Panc1 (cell line): Measurements from ENCODE around the gene DHRSX. TPM values are rescaled to one million over a fixed set of nuclear protein-coding genes. Genes with fewer than 3 reads are reported as not detected.

Experiments
- ATAC-seq: fragments of 200-7000 bp; cut with Tn5 transposase; 2 replicates; pipeline ENCODE4 v1.9.1; 2020; ENCODE audit warnings: mild to moderate bottlenecking, moderate library complexity
- BruUV-seq: library from RNA; stranded (reverse); fragments of 400-500 nt; replicated peaks from 2 replicates; lab custom pipeline; 2021; lab: Mats Ljungman, UMichigan
- CTCF ChIA-PET: fragments of 300-600 bp; sonication (Branson Sonifier 250); formaldehyde crosslinking; loops from one replicate; lab custom pipeline; 2022; ENCODE audit warnings: antibody characterized with exemption; lab: Charles Lee
- POLR2A ChIA-PET: fragments of 300-600 bp; sonication (Branson Sonifier 250); formaldehyde crosslinking; loops from one replicate; lab custom pipeline; 2022; ENCODE audit warnings: antibody characterized with exemption; lab: Charles Lee
- DNase-seq: peaks from one replicate; pipeline ENCODE4 v3.0.0-alpha.2; 2010; ENCODE audit warnings: low read depth, low spot score
- H3K27ac ChIP-seq: 2 replicates; pipeline ENCODE4 v1.5.1; 2011; ENCODE audit warnings: mild to moderate bottlenecking, low read length, inconsistent platforms
- H3K27me3 ChIP-seq: fragments of 200-500 bp; sonication (Bioruptor generic); 2 replicates; pipeline ENCODE4 v1.6.0; 2014; ENCODE audit warnings: low read length, inconsistent platforms; ENCODE audit not compliant: control insufficient read depth, insufficient read depth
- H3K36me3 ChIP-seq: fragments of 200-500 bp; sonication (Bioruptor generic); 2 replicates; pipeline ENCODE4 v1.5.1; 2014; ENCODE audit warnings: inconsistent platforms, mild to moderate bottlenecking, low read length, moderate library complexity; ENCODE audit not compliant: control insufficient read depth, insufficient read depth
- H3K4me1 ChIP-seq: 2 replicates; pipeline ENCODE4 v1.5.1; 2011; ENCODE audit warnings: inconsistent platforms, mild to moderate bottlenecking, low read length, moderate library complexity; ENCODE audit not compliant: control insufficient read depth, insufficient read depth
- H3K4me3 ChIP-seq, 2 experiments: 2 replicates each; pipeline ENCODE4 v1.5.1; 2011 to 2012; ENCODE audit warnings: low read depth in 2 of 2, low read length in 2 of 2, mild to moderate bottlenecking in 2 of 2, inconsistent platforms in 1 of 2, moderate library complexity in 1 of 2
- H3K9me3 ChIP-seq: fragments of 200-500 bp; sonication (Bioruptor generic); 2 replicates; pipeline ENCODE4 v1.5.1; 2014; ENCODE audit warnings: low read depth, mild to moderate bottlenecking, inconsistent platforms, low read length, moderate library complexity; ENCODE audit not compliant: control insufficient read depth, insufficient read depth
- POLR2AphosphoS5 ChIP-seq: IDR thresholded peaks from 2 replicates; pipeline ENCODE4 v1.6.1; 2012; ENCODE audit warnings: mild to moderate bottlenecking, low read depth, low read length, moderate library complexity
- SIN3A ChIP-seq: IDR thresholded peaks from 2 replicates; pipeline ENCODE4 v1.6.1; 2012; ENCODE audit warnings: low read depth, mild to moderate bottlenecking, low read length, moderate library complexity, borderline replicate concordance; ENCODE audit not compliant: insufficient read depth
- TCF7L2 ChIP-seq: IDR thresholded peaks from 2 replicates; pipeline ENCODE4 v1.6.1; 2011; ENCODE audit warnings: mild to moderate bottlenecking, low read depth, low read length, inconsistent platforms
- in situ Hi-C: cut with HindIII; loops from 2 replicates; pipeline ENCODE4 v1.10.0; 2016; ENCODE audit warnings: low sequenced_read_pairs, low pct_unique_long_range_greater_than_20kb
- intact Hi-C: fragments of 100-400 bp; cut with micrococcal nuclease; formaldehyde crosslinking; loops from one replicate; pipeline ENCODE4 v1.10.0; 2022; ENCODE audit not compliant: unreplicated experiment
- total RNA-seq: library from RNA; stranded (reverse); gene quantifications from one replicate; pipeline ENCODE4 v1.2.1, GENCODE V29; 2021; ENCODE audit not compliant: unreplicated experiment
- TF ChIP-seq, protein P1 (sequence below), 2 experiments: IDR thresholded peaks; 2 replicates each; pipeline ENCODE4 v1.6.1; 2011 to 2012; ENCODE audit warnings: low read depth in 2 of 2, control low read depth in 1 of 2, low read length in 1 of 2, mild to moderate bottlenecking in 1 of 2, moderate library complexity in 1 of 2; ENCODE audit not compliant: insufficient read depth in 1 of 2
- TF ChIP-seq, protein P2 (sequence below): fragments of 450-650 bp; IDR thresholded peaks from 2 replicates; pipeline ENCODE4 v1.5.1; 2017; ENCODE audit warnings: mild to moderate bottlenecking

DHRSX gene
- total RNA-seq, 1 experiment from 2014 or later = 20.1 TPM

DNA sequence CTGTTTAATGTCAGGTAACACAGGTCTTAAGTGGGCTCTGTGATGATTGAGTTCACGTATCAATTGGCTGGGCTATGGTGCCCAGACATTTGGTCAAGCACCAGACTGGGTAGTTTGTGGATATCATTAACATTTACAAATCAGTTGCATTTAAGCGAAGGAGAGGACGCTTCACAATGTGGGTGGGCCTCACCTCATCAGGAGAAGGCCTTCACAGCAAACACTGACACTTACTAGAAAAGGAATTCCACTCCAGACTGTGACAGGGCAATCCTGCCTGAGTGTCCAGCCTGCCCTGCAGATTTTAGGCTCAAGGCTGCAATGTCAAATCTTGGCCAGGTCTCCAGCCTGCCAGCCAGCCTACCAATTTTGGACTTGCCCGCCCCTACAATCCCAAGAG lies 270.3 kb downstream of the DHRSX start:
- DNase-seq = no peak
- Histone ChIP-seq H3K4me1 (no peaks in the 10 kb centered on the region), H3K9me3 (no peaks in the 10 kb centered on the region), H3K4me3 (no peak overlapping the region), H3K36me3 (no peaks in the 10 kb centered on the region), H3K27ac (no peak overlapping the region), H3K27me3 (no peaks in the 10 kb centered on the region)
- POLR2A ChIA-PET = no interaction called here
- intact Hi-C loops = no loop called here
- in situ Hi-C loops = no loop called here
- CTCF ChIA-PET = no interaction called here
- no peak for TF ChIP-seq TCF7L2
- TF ChIP-seq POLR2AphosphoS5 = no peak
- TF ChIP-seq, protein P1, sequence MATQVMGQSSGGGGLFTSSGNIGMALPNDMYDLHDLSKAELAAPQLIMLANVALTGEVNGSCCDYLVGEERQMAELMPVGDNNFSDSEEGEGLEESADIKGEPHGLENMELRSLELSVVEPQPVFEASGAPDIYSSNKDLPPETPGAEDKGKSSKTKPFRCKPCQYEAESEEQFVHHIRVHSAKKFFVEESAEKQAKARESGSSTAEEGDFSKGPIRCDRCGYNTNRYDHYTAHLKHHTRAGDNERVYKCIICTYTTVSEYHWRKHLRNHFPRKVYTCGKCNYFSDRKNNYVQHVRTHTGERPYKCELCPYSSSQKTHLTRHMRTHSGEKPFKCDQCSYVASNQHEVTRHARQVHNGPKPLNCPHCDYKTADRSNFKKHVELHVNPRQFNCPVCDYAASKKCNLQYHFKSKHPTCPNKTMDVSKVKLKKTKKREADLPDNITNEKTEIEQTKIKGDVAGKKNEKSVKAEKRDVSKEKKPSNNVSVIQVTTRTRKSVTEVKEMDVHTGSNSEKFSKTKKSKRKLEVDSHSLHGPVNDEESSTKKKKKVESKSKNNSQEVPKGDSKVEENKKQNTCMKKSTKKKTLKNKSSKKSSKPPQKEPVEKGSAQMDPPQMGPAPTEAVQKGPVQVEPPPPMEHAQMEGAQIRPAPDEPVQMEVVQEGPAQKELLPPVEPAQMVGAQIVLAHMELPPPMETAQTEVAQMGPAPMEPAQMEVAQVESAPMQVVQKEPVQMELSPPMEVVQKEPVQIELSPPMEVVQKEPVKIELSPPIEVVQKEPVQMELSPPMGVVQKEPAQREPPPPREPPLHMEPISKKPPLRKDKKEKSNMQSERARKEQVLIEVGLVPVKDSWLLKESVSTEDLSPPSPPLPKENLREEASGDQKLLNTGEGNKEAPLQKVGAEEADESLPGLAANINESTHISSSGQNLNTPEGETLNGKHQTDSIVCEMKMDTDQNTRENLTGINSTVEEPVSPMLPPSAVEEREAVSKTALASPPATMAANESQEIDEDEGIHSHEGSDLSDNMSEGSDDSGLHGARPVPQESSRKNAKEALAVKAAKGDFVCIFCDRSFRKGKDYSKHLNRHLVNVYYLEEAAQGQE (IDR thresholded peaks at IDR 0.05; ENCODE audit: insufficient read depth in 1 of 2, low read depth in 2 of 2, low read length in 1 of 2) = no peak
- TF ChIP-seq, protein P2, sequence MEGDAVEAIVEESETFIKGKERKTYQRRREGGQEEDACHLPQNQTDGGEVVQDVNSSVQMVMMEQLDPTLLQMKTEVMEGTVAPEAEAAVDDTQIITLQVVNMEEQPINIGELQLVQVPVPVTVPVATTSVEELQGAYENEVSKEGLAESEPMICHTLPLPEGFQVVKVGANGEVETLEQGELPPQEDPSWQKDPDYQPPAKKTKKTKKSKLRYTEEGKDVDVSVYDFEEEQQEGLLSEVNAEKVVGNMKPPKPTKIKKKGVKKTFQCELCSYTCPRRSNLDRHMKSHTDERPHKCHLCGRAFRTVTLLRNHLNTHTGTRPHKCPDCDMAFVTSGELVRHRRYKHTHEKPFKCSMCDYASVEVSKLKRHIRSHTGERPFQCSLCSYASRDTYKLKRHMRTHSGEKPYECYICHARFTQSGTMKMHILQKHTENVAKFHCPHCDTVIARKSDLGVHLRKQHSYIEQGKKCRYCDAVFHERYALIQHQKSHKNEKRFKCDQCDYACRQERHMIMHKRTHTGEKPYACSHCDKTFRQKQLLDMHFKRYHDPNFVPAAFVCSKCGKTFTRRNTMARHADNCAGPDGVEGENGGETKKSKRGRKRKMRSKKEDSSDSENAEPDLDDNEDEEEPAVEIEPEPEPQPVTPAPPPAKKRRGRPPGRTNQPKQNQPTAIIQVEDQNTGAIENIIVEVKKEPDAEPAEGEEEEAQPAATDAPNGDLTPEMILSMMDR = no peak
- no peak for TF ChIP-seq SIN3A
- BruUV-seq = no TSS peak
- no peak for ATAC-seq

DNA sequence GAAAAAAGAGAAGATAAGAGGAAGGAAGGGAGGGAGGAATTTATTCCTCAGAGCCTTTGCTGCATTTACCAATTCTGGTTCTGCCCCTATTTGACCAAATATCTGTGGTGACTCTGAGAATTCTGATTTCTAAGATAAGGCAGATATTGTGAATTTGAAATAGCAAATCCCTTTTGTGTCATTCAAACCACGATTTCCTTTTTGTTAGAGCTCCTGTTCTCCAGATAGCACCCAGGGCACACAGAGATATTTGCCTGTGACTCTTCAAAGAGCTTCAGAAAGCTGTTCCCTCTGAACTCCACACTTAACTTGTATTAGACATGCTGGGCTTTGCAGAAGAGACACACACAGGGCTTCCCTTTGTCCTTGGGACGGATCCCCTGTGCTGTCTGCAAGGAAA lies 272.2 kb downstream of the DHRSX start:
- Histone ChIP-seq H3K27me3 (no peaks in the 10 kb centered on the region), H3K4me1 (no peaks in the 10 kb centered on the region), H3K36me3 (no peaks in the 10 kb centered on the region), H3K4me3 (no peak overlapping the region), H3K9me3 (no peaks in the 10 kb centered on the region), H3K27ac (no peak overlapping the region)
- ATAC-seq = no peak
- CTCF ChIA-PET = no interaction called here
- in situ Hi-C loops (no loop called here), intact Hi-C loops (no loop called here)
- DNase-seq = no peak
- TF ChIP-seq SIN3A = no peak
- no peak for TF ChIP-seq TCF7L2
- TF ChIP-seq, protein P1 (IDR thresholded peaks at IDR 0.05; ENCODE audit: insufficient read depth in 1 of 2, low read depth in 2 of 2, low read length in 1 of 2) = no peak
- no peak for TF ChIP-seq POLR2AphosphoS5
- no TSS peak for BruUV-seq
- POLR2A ChIA-PET = no interaction called here
